HL-60/S4 treated with phorbol 12-myristate 13-acetate at 8.2 ng/mL for 4 days and 3 days (cell line): ENCODE data around the gene TEC.
"Not testable (repeated sequence)": the region's sequence is repeated elsewhere in the genome, so short reads cannot be mapped to it uniquely, and the experiment has no call there.

Experiments
- in situ Hi-C: fragments of 300-500 bp; cut with MboI; formaldehyde crosslinking; loops from 2 replicates; pipeline ENCODE4 v1.15.0; 2022; ENCODE audit warnings: low sequenced_read_pairs

TEC gene

DNA sequence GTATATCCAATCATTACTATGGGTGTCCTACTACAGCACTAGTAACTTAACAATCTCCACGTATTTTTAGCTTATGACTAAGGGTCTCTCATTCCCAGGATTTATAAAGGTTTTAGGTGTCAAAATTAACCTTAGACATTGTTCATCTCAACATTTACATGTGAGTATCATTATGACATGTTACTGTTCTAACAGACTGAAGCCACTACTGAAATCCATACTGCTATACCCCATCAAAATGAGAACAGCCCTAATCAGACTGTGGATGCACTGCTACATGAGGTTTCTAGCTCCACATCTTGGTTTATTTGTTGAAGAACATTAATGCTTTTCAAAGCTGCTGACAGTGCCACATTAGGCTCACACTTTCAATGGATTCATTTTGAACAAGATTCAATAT lies 100.0 kb downstream of the TEC start:
- in situ Hi-C loops, result no loop called here

DNA sequence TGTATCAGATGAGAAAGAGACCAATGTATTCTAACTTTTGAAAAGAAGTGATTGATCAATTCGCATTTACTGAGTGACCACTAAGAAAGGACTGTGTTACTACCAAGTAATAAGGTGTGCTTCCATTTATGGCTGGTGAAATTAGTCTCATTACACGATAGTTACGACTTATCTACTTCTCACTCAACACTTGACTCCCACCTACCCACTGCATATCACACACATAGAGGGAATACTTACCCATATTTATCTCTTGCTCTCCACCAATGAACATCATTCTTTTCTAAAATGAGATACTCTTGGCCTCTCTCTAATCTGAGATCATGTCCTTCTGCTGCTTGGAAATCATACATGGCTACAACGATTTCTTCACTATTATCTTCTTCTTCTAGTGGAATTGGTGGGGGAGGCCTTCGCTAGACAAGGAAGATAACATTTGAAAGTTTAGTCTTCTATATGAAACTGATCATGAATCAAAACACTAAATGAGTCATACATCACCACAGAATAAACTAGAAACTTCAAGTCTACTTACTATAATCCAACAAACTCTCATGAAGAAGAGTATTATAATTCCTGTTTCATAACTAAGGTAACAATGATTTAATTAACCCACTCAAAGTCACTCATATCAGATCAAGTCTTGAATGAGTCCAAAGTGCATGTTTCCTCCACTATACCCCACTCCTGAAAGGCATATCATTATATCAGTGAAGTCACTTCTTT lies 101.9 kb downstream of the TEC start:
- in situ Hi-C loops, result no loop called here

DNA sequence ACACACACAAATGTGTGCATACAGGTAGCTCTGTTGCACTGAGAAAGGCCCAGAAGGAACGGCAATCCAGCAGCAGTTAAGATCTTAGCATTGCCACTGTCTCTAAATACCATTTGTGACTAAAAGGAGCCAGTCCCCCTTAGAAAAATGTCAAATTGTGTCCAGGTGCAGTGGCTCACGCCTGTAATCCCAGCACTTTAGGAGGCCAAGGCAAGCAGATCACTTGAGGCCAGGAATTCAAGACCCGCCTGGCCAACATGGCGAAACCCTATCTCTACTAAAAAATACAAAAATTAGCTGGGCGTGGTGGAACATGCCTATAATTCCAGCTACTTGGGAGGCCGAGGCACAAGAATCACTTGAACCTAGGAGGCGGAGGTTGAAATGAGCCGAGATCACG lies 105.1 kb downstream of the TEC start:
- in situ Hi-C loops, result not testable (repeated sequence)

GRCh38 chr4:48163746-48164145 lies 105.9 kb downstream of the TEC start:
- in situ Hi-C loops, result no loop called here

DNA sequence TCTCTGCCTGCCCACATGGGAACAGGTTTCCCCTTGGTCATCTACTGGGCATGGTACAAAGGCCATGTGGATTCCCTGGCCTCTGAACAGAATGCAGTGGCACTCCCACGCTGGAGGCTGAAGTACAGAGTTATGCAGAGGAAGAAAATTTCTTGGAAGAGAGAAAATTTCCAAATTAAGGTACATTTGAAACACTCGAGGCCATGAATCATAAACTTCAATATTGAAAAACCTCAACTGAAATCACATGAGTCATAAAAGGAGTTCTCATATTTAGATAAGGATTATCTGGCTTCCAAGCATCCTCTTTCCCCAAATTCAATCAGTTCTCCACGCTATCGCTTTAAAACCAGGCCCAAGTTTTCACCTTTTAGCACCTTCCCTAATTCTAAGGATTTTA lies 107.5 kb downstream of the TEC start:
- in situ Hi-C loops, result no loop called here

DNA sequence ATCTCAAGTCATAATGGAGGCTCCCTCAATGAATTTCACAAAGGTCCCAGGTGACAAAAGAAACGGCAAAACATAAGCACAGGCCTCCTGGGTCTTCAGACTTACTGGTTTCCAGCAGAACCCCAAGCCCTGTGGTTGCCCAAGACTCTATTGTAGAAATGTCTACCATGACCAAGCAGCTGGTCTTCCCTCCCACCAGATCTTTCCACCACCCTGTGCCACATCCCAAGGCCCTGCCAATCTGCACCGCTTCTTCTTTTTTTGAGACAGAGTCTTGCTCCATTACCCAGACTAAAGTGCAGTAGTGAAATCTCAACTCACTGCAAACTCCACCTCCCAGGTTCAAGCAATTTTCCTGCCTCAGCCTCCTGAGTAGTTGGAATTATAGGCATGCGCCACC lies 112.4 kb downstream of the TEC start:
- in situ Hi-C loops, result no loop called here

GRCh38 chr4:48156423-48156822 lies 113.2 kb downstream of the TEC start:
- in situ Hi-C loops, result no loop called here

- in situ Hi-C loops, result no loop called here
Observed at GRCh38 chr4:48153791-48154550, 115.7 kb downstream of the TEC start.

DNA sequence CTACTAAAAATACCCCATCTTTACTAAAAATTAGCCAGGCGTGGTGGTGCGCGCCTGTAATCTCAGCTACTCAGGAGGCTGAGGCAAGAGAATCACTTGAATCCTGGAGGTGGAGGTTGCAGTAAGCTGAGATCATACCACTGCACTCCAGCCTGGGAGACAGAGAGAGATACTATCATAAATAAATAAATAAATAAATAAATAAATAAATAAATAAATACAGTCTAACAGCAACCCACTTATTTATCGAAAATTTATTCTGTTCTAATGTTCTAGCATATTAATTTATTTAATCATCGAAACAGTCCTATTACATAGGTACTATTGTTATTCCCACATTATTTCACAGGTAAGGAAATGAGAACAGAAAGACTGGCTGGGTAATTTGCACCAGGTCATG lies 117.4 kb downstream of the TEC start:
- in situ Hi-C loops, result no loop called here

DNA sequence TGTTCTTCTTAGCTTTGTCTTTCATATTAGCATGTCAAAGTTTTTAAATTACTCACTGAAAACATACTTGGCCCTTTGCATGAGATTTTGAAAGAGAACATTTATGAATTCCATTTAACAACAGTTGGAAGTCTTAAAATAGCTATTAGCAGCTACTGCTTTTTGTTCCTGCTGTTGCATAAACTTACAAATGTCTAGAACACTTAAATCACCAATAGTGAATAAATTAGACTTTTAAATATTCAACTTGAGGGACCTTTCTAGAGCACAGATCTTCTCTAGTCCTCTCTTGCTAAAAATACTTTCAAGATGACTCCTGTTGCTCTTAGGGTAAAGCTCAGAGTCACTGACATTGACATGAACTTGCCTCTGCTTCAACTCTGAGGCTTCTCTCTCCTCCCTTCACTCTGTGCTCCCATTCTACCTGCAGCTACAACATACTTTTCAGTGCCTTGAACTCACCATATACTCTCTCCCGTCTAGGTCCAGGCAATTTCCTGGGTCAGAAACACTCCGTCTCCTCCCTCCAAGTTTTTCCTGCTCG lies 119.7 kb downstream of the TEC start:
- in situ Hi-C loops, result loop anchor here (25.0 kb wide), 1 partner anchor 387 kb away; no protein-coding TSS in a partner anchor

DNA sequence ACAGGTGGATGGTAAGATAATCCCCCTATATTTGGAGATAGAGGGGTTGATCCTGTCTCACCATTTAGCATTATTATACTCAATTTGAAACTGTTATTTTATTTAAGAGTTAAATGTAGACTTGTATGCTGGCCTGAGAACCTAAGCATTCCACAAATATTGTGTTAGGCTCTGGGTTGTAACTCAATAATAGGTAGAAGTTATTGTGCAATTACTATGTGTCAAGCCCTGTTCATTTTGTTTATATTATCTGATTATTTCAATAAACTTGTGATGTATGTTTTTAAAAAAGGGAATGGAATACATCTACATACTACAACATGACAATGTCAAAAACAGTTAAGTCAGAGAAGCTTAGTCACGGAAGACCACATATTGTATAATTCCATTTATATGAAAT lies 122.0 kb downstream of the TEC start:
- in situ Hi-C loops, result loop anchor here (25.0 kb wide), 1 partner anchor 390 kb away; no protein-coding TSS in a partner anchor

DNA sequence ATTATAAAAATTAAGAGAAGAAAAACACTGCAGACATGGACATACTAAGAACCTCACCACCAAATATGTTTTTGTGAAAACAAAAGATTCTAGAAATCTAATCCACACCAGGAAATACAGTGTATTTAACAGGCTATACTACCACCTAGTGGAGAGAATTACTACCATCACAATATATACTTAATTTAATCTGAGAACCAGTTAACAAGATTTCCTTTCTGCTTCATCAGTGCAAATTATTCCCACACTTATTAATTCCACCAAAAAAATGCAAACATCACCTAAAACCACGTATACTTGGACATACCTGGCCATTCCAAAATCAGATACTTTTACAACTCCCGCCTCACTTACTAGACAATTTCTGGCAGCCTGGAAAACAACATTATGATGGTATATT lies 128.6 kb downstream of the TEC start:
- in situ Hi-C loops, result loop anchor here (25.0 kb wide), 1 partner anchor 396 kb away; no protein-coding TSS in a partner anchor

DNA sequence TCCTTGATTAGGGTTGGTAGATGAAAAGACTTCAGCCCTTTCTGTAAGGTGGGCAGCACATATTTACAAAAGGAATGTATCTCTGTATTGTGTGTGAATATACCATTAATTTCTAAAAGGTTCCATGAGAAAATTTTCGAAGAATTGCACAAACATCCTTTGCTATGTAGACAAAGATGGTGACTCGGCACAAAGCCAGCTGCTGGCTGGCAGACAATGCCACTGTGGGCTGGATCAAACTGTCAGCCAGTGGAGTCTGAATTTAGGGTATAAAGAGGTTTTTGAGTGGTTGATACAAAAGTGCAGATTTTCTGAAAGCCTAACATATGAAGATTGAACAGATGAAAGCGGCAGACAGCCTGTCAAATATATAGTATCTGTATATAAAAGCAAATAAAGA lies 129.9 kb downstream of the TEC start:
- in situ Hi-C loops, result loop anchor here (10.0 to 25.0 kb wide), 2 partner anchors 135 to 398 kb away; no protein-coding TSS in a partner anchor

DNA sequence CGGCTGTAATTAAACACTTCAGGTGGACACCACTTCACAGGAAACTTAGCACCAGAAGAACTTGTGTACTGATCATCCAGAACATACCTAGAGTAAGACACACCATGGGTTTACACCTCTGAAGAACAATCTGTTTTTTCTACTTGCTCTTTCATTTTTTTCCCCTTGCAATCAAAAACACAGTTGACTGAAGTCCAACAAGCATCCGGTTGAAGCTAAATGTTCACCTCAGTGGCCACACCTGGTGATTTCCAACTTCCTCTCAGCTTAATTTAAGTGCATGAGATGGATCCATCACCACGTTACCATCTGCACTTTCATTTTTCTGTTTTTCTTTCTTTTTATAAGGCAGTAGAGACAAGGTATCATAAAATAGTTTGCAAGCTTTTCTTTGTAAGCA lies 130.7 kb downstream of the TEC start:
- in situ Hi-C loops, result loop anchor here (10.0 to 25.0 kb wide), 2 partner anchors 136 to 398 kb away; no protein-coding TSS in a partner anchor

- in situ Hi-C loops, result loop anchor here (10.0 to 25.0 kb wide), 2 partner anchors 136 to 399 kb away; no protein-coding TSS in a partner anchor
Observed at GRCh38 chr4:48138511-48138910, 131.1 kb downstream of the TEC start.

GRCh38 chr4:48137846-48138245 lies 131.8 kb downstream of the TEC start:
- in situ Hi-C loops, result loop anchor here (10.0 to 25.0 kb wide), 2 partner anchors 137 to 399 kb away; no protein-coding TSS in a partner anchor

DNA sequence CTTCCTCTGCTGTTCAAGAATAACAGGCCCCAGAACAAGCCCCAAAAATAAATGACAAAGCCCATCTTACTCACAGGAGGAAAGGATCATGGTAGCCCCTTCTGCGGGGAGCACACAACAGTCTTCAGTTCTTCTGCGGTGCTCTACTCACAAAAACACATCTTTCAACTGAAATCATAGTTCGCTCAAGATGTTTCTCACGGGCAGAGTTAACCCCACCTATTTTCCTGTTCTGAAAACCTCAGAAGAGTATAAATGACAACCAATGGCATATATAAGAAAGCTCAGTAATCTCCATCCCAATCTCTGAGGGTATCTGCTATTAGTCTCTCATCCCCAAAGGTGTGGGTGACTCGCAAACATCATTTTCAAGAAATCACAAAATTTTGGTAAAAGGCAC lies 135.6 kb downstream of the TEC start, which contains the start of gene TXK:
Gene TXK, minus strand, starts transcription at position 170 of the 400 bp plus-strand sequence. Its CDS starts 80 bp downstream, at position 90.
- in situ Hi-C loops, result loop anchor here (10.0 to 25.0 kb wide), 2 partner anchors 141 to 403 kb away; no protein-coding TSS in a partner anchor

DNA sequence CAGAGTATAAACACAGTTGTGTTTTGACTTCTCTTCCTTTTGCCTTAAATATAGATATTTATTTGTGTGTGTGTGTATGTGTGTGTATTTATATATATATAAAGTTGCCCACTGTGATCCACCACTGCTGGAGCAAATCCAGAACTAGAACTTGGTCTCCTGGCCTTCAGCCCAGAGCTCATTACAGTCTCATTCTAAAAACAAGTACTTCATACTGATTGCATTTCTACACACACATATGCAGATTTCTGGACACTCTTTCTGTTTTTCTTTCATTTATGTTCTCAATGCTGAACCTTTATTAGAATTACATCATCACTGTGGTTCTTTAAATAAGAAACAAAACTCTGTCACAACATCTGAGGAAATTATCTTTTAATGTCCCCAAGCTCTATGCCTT lies 136.0 kb downstream of the TEC start:
- in situ Hi-C loops, result loop anchor here (10.0 to 25.0 kb wide), 2 partner anchors 141 to 404 kb away; no protein-coding TSS in a partner anchor

- in situ Hi-C loops, result loop anchor here (10.0 to 25.0 kb wide), 2 partner anchors 143 to 406 kb away; no protein-coding TSS in a partner anchor
Observed at GRCh38 chr4:48131736-48132135, 137.9 kb downstream of the TEC start.

GRCh38 chr4:48130100-48130499 lies 139.5 kb downstream of the TEC start:
- in situ Hi-C loops, result loop anchor here (10.0 to 25.0 kb wide), 2 partner anchors 145 to 407 kb away; no protein-coding TSS in a partner anchor
